Sigmoid colon (tissue), 4 donors: ENCODE results near the gene COG6.

ENCODE experiments used
- CTCF ChIP-seq, 4 experiments: fragments of 450-650 bp in 3 of 4; fragments of 200-600 bp in 1 of 4; IDR thresholded peaks; one replicate each; pipeline ENCODE4 v1.5.1; 2016 to 2019; ENCODE audit warnings: antibody characterized with exemption in 4 of 4, mild to moderate bottlenecking in 3 of 4, moderate library complexity in 2 of 4
- EP300 ChIP-seq, 4 donors: sonication (generic); formaldehyde crosslinking; IDR thresholded peaks; one replicate each; pipeline ENCODE4 v1.6.1; 2017; ENCODE audit warnings: antibody characterized with exemption in 4 of 4
- POLR2A ChIP-seq, 2 donors: fragments of 450-650 bp; IDR thresholded peaks; one replicate each; pipeline ENCODE4 v1.6.1; 2016; ENCODE audit warnings: antibody characterized with exemption in 2 of 2, mild to moderate bottlenecking in 2 of 2, moderate library complexity in 2 of 2
- POLR2AphosphoS5 ChIP-seq, 4 donors: sonication (generic); formaldehyde crosslinking; IDR thresholded peaks; one replicate each; pipeline ENCODE4 v1.6.1; 2017; ENCODE audit warnings: antibody characterized with exemption in 4 of 4

DNA sequence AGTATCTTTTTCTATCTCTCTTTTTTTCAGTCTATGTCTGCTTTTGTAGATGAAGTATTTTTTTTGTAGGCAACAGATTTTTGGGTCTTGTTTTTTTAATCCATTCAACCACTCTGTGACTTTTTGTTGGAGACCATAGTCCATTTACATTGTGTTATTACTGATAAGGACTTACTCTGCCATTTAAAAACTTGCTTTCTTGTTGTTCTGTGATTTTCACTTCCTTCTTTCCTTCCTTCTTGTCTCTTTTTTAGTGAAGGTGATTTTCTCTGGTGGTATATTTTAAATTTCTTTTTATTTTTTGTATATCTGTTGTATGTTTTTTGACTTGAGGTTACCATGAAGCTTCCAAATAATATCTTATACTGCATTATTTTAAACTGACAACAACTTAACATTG is 79.5 kb downstream of the COG6 start:
- no peak for TF ChIP-seq CTCF (IDR thresholded peaks at IDR 0.05)
- TF ChIP-seq POLR2AphosphoS5 (IDR thresholded peaks at IDR 0.05), result no peak
- TF ChIP-seq EP300 (IDR thresholded peaks at IDR 0.05), result no peak
- no peak for TF ChIP-seq POLR2A (IDR thresholded peaks at IDR 0.05)
